Measurements from ENCODE around the gene NGEF.
"Not testable (repeated sequence)": the region's sequence is repeated elsewhere in the genome, so short reads cannot be mapped to it uniquely, and the experiment has no call there.

The NGEF gene

DNA sequence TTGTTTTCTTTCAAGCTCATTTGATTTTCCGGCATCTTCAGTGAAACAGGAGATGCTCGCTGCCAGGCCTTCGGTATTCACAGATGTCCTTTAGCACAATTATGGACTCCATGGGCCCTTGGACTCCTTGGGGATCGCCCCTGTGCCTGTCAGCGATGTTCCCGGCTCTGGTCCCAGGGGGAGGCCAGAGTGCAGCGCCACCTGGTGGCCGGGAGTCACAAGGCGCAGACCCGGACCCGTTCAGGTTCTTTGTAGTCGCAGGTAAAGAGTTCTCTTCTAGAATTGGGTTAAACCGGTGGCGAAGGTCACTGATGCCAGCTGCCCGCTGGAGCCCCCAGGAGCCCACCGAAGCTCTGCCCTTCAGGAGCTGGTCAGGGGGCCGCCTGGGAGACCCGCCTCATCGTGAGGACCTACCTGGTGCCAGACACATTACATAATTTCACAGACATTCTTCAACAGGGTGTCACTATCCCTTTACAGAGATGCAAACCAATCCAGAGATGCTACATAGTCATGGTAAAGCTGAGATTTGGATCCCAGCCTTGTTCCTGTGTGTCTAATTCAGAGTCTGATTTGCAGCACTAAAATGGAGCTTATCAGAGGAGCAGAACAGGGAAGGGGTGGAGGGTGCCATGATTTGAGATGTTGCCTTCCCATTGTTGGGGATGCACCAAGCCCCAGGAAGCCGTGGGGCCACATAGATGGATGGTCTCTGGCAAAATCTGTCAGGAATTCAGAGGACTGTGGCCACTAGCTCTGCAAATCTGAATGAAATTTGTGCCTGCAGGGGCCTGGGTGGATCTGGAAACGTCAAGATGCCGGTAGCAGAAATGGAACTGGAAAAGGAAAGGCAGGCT, 41.1 kb upstream of the NGEF start:
- H3K9me3 Mint-ChIP-seq = no peaks in the 10 kb centered on the region
- peaks cover 36% of the 10 kb centered on the region for H3K27me3 Mint-ChIP-seq (ENCODE audit: low read depth)
- TF ChIP-seq CTCF (IDR thresholded peaks at IDR 0.05; ENCODE audit: unreplicated experiment in 3 of 3) = peak; percentile 76 to 85 (median 79)
- no peaks in the 10 kb centered on the region for H3K36me3 Mint-ChIP-seq (ENCODE audit: low read depth)
- no peak overlapping the region for H3K4me3 Mint-ChIP-seq
- no peak overlapping the region for H3K27ac Mint-ChIP-seq
- peaks cover 9% of the 10 kb centered on the region for H3K4me1 Mint-ChIP-seq

DNA sequence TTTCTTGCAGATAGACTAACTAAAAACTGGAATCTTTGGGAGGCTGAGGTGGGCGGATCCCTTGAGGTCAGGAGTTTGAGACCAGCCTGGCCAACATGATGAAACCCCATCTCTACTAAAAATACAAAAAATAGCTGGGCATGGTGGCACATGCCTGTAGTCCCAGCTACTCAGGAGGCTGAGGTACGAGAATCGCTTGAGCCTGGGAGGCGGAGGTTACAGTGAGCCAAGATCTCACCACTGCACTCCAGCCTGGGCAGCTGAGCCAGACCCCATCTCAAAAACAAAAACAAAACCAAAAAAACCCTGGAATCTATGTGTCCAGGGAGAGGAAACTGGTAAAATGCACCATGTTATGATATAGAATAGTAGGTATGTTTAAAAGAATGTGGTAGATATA, 39.5 kb upstream of the NGEF start:
- H3K36me3 Mint-ChIP-seq (ENCODE audit: low read depth); H3K4me3 Mint-ChIP-seq; H3K27ac Mint-ChIP-seq; H3K9me3 Mint-ChIP-seq: not testable (repeated sequence)
- Mint-ChIP-seq H3K27me3 (ENCODE audit: low read depth) (peaks cover 38% of the 10 kb centered on the region), H3K4me1 (peaks cover 21% of the 10 kb centered on the region)

DNA sequence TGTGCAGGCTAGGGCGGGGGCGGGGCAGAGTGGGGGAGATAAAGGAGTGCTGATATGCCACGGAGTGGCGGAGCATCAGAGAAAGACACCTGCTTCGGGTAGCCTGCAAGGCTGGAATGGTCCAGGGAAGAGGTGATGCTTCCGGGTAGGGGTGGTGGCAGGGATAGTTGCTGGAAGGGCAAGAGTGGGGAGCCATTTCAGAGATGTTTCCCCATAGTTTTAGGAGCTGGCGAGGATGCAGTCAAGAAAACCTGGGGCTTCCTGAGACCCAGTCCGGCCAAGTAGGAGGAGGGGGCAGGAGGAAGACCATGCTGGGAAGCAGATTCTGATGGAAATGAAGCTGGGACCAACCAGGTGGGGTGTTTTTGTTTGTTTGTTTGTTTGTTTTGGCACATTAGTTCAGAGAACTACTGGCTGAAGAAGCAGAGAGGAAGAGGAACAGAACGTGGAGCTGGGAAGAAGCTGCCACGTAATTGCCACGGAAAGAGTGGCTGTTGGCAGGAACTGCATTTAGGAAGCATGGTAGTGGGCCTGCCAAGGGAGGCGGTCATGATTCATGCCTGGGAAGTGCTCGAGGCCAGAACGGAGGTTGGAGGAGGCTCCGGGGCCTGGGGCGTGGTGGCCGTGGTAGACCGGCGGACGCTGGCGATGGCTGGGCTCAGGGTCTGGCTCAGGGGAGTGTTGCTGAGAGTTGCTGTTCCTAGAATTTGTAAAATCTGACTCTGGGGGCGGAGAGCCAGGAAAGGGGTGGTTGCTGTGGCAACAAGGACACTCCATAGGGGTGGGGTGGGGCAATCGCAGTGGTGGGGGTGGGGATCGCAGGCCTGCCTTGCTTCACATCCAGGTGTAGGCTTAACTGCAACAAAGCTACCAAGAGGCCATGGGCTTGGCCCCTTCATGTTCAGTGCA, 38.4 kb upstream of the NGEF start:
- H3K27ac Mint-ChIP-seq = no peak overlapping the region
- no peaks in the 10 kb centered on the region for H3K36me3 Mint-ChIP-seq (ENCODE audit: low read depth)
- no peaks in the 10 kb centered on the region for H3K9me3 Mint-ChIP-seq
- H3K27me3 Mint-ChIP-seq (ENCODE audit: low read depth) = peaks cover 35% of the 10 kb centered on the region
- H3K4me3 Mint-ChIP-seq = no peak overlapping the region
- TF ChIP-seq CTCF (IDR thresholded peaks at IDR 0.05; ENCODE audit: unreplicated experiment in 3 of 3) = no peak
- H3K4me1 Mint-ChIP-seq = peaks cover 21% of the 10 kb centered on the region

DNA sequence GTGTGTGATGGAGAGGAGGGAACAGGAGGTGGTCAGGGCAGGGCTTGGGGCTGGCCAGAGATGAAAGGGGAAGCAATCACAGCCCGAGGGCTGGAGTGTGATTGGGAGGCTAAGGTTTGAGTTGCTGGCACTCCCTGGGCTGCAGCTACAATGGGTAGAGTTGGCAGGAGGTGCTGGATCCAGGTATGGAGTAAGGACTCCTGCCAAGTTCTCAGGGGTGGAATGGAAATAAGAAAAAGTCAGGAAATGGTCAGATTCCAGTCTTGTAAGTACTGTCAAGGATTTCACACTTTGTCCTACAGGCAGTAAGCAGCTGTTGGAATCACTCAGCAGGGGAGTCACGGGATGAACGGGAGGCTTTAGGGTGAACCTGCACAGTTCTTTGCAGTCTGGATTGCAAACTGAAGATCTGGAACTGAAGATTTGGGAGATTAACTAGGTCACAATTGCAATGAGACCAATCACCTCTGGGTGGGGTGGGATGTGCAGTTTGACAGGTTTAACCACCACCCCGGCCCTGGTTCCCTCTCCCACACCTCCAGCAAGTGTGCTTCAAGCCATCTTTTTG, 36.2 kb upstream of the NGEF start:
- H3K4me3 Mint-ChIP-seq = no peak overlapping the region
- H3K9me3 Mint-ChIP-seq = no peaks in the 10 kb centered on the region
- H3K36me3 Mint-ChIP-seq (ENCODE audit: low read depth) = no peaks in the 10 kb centered on the region
- no peak for TF ChIP-seq CTCF (IDR thresholded peaks at IDR 0.05; ENCODE audit: unreplicated experiment in 3 of 3)
- H3K27ac Mint-ChIP-seq = peak overlapping the region in 2 of 3 experiments; percentile 16 to 48
- H3K4me1 Mint-ChIP-seq = peaks cover 21% of the 10 kb centered on the region
- H3K27me3 Mint-ChIP-seq (ENCODE audit: low read depth) = peaks cover 30% of the 10 kb centered on the region

DNA sequence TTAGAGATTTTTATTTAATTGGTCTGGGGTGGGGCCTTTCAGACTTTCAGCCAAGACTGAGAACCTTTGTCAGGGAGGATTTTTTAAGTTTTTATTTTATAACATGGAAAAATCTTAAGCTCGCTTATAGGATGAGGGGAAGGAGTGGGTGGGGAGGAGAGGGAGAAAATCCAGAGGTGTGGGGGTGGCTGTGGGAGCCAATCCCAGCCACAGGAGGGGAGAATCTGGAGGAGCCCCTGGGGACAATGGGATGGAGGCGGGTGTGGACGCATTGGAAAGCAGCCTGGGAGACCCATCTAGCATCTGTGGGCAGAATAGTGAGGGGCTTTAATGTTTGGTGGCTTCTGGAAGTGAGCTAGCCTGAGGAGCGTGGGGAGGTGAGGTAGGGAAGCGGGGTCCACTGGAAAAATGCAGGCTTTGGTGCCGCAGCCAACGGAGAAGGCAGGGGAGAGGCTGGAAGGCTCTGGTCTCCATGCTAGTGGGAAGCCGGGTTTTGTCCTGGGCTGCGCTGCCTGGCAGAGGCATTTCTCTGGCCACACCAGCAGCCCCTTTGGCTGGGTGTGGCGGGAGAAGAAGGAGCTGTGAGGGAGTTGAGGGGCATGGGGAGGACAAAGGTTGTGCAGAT, 35.6 kb upstream of the NGEF start:
- H3K36me3 Mint-ChIP-seq (ENCODE audit: low read depth) = no peaks in the 10 kb centered on the region
- TF ChIP-seq CTCF (IDR thresholded peaks at IDR 0.05; ENCODE audit: unreplicated experiment in 3 of 3) = no peak

DNA sequence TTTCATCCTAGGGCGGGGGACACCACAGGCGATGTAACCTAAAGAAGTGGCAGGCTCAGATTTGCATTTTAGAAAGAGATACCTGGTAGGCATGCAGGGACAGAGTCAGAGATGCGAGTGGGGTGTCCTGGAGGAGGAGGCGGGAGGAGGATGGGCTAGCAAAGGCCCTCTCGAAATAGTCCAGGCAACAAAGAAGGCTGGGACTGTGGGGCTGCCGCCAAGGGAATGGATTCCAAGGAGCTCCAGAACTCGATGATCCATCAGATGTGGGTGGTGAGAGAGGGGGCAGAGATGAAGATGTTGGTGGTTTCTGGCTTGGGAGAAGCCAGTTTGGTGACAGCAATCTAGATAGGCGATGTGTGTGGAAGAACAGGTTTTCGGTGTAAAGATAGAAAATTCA, 34.6 kb upstream of the NGEF start:
- H3K9me3 Mint-ChIP-seq = no peaks in the 10 kb centered on the region
- peaks cover 29% of the 10 kb centered on the region for H3K4me1 Mint-ChIP-seq
- no peaks in the 10 kb centered on the region for H3K36me3 Mint-ChIP-seq (ENCODE audit: low read depth)
- TF ChIP-seq CTCF (IDR thresholded peaks at IDR 0.05; ENCODE audit: unreplicated experiment in 3 of 3) = no peak
- peaks cover 26% of the 10 kb centered on the region for H3K27me3 Mint-ChIP-seq (ENCODE audit: low read depth)
- H3K27ac Mint-ChIP-seq = peak overlapping the region in 1 of 3 experiments; percentile 1
- H3K4me3 Mint-ChIP-seq = no peak overlapping the region

More for the DNA sequence above, 35.6 kb upstream of the NGEF start:
- no peak overlapping the region for H3K4me3 Mint-ChIP-seq
- H3K27me3 Mint-ChIP-seq (ENCODE audit: low read depth) = peaks cover 26% of the 10 kb centered on the region
- no peaks in the 10 kb centered on the region for H3K9me3 Mint-ChIP-seq
- H3K4me1 Mint-ChIP-seq = peaks cover 26% of the 10 kb centered on the region
- H3K27ac Mint-ChIP-seq = peak overlapping the region in 1 of 3 experiments; percentile 48

Data from nephron (organoid).